Tibial artery (tissue), 4 donors: Measurements from ENCODE around the gene SLC2A9.
"Not testable (repeated sequence)": the region's sequence is repeated elsewhere in the genome, so short reads cannot be mapped to it uniquely, and the experiment has no call there.

Source experiments
- DNase-seq, 2 donors: peaks; one replicate each; pipeline ENCODE4 v3.0.0-alpha.2; 2019
- H3K27ac ChIP-seq, 2 donors: fragments of 200-600 bp; sonication (generic) in 1 of 2; 1 replicate in 1 of 2; 2 replicates in 1 of 2; pipeline ENCODE4 v1.5.1; 2018 to 2019; ENCODE audit warnings: mild to moderate bottlenecking in 1 of 2
- H3K27me3 ChIP-seq, 2 donors: fragments of 200-600 bp; sonication (generic) in 1 of 2; one replicate each; pipeline versions ENCODE4 v1.5.1 to v1.6.0; 2016 to 2019
- H3K36me3 ChIP-seq, 3 donors: fragments of 200-600 bp; sonication (generic) in 2 of 3; one replicate each; pipeline ENCODE4 v1.5.1; 2016 to 2019; ENCODE audit warnings: mild to moderate bottlenecking in 2 of 3
- H3K4me1 ChIP-seq, 4 donors: fragments of 200-600 bp; sonication (generic) in 2 of 4; 1 replicate in 3 of 4; 2 replicates in 1 of 4; pipeline ENCODE4 v1.5.1; 2016 to 2019
- H3K4me3 ChIP-seq, 2 donors: fragments of 200-600 bp; sonication (generic) in 1 of 2; 1 replicate in 1 of 2; 2 replicates in 1 of 2; pipeline ENCODE4 v1.5.1; 2018 to 2019; ENCODE audit warnings: mild to moderate bottlenecking in 2 of 2
- H3K9me3 ChIP-seq, 3 donors: fragments of 200-600 bp; sonication (generic) in 1 of 3; one replicate each; pipeline ENCODE4 v1.5.1; 2016 to 2019
- intact Hi-C: fragments of 100-400 bp; cut with DNase I; formaldehyde crosslinking; loops from one replicate; pipeline ENCODE4 v1.15.0; 2023; ENCODE audit warnings: low total_unique reads
- TF ChIP-seq, protein P1 (sequence below), 2 experiments: fragments of 200-600 bp in 1 of 2; fragments of 450-650 bp in 1 of 2; IDR thresholded peaks; one replicate each; pipeline ENCODE4 v1.5.1; 2017 to 2019; ENCODE audit warnings: antibody characterized with exemption in 2 of 2, mild to moderate bottlenecking in 1 of 2, moderate library complexity in 1 of 2

The SLC2A9 gene

DNA sequence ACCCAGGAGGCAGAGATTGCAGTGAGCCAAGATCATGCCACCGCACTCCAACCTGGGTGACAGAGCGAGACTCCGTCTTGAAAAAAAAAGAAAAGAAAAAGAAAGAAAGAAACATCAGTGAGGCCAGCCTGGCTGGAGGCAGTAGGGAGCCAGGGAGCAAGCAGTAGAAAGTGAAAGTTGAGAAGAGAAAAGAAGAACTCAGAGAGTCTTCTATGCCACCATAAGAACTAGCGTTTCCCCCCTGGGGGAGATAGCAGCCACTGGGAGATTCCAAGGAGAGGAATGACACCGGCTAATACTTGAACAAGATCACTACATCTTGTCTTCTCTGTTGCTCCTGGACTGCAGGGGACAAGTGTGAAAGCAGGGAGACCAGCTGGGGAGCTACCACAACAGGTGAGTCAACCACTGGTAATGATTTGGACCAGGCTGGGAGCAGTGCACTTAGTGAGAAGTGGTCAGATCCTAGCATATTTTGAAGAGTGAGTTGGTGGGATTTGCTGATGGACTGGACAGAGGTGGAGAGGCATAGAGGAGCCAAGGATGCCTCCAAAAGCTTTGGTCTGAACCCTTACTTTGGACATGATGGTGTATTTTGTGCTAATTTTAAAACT is 33.4 kb downstream of the SLC2A9 start:
- TF ChIP-seq, protein P1, sequence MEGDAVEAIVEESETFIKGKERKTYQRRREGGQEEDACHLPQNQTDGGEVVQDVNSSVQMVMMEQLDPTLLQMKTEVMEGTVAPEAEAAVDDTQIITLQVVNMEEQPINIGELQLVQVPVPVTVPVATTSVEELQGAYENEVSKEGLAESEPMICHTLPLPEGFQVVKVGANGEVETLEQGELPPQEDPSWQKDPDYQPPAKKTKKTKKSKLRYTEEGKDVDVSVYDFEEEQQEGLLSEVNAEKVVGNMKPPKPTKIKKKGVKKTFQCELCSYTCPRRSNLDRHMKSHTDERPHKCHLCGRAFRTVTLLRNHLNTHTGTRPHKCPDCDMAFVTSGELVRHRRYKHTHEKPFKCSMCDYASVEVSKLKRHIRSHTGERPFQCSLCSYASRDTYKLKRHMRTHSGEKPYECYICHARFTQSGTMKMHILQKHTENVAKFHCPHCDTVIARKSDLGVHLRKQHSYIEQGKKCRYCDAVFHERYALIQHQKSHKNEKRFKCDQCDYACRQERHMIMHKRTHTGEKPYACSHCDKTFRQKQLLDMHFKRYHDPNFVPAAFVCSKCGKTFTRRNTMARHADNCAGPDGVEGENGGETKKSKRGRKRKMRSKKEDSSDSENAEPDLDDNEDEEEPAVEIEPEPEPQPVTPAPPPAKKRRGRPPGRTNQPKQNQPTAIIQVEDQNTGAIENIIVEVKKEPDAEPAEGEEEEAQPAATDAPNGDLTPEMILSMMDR (IDR thresholded peaks at IDR 0.05), result no peak
- DNase-seq, result no peak
- Histone ChIP-seq H3K9me3 (no peaks in the 10 kb centered on the region), H3K36me3 (peaks cover 8 to 26% (median 9%) of the 10 kb centered on the region in 3 donors), H3K4me1 (no peaks in the 10 kb centered on the region), H3K27ac (no peak overlapping the region), H3K27me3 (no peaks in the 10 kb centered on the region), H3K4me3 (no peak overlapping the region)
- intact Hi-C loops, result no loop called here

DNA sequence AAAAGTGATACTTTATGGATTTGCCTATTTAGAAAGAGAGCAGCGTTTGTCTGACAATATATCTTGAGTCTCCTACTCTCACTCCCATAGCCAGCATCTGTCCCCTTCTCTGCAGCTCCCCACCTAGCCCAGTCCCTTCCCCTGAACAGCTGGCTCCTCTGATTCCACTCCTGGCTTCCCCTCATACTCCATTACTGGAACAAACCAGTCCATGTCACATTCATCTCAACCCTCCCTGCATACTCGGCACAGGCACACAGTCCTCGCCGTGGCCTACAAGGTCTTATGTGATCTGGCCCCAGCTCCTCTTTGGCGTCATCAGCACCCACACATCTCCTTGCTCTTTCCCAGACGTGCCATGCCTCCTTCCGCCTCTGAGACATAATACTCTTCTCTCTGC is 36.7 kb downstream of the SLC2A9 start:
- no peak for DNase-seq
- no peak overlapping the region for H3K4me3 ChIP-seq
- TF ChIP-seq, protein P1 (IDR thresholded peaks at IDR 0.05), result no peak
- no peaks in the 10 kb centered on the region for H3K27me3 ChIP-seq
- intact Hi-C loops, result no loop called here
- H3K9me3 ChIP-seq, result no peaks in the 10 kb centered on the region
- no peak overlapping the region for H3K27ac ChIP-seq
- H3K4me1 ChIP-seq, result no peaks in the 10 kb centered on the region
- H3K36me3 ChIP-seq, result peaks cover 17 to 28% (median 20%) of the 10 kb centered on the region in 3 donors

DNA sequence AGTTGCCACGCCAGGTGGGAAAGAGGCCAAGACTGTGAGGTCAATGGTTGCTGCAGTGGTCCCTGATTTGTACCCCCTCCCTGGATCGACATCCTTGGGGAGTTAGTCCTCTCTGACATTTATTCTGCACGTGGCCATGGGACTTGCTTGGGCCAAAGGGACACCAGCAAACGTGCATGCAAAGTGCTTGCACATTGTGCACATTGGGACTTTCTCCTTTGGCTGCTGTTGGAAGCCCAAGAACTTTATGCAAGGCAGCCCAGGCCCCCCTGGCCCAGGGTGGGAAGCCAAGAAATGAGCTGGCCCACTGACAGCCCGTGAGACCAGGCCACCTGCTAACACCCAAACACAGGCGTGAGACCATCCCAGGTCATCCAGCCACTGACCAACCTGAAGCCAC is 38.1 kb downstream of the SLC2A9 start:
- Histone ChIP-seq H3K27ac (no peak overlapping the region), H3K36me3 (peaks cover 17 to 37% (median 20%) of the 10 kb centered on the region in 3 donors), H3K9me3 (no peaks in the 10 kb centered on the region), H3K27me3 (no peaks in the 10 kb centered on the region), H3K4me1 (no peaks in the 10 kb centered on the region), H3K4me3 (no peak overlapping the region)
- TF ChIP-seq, protein P1 (IDR thresholded peaks at IDR 0.05), result no peak
- intact Hi-C loops, result no loop called here
- no peak for DNase-seq

DNA sequence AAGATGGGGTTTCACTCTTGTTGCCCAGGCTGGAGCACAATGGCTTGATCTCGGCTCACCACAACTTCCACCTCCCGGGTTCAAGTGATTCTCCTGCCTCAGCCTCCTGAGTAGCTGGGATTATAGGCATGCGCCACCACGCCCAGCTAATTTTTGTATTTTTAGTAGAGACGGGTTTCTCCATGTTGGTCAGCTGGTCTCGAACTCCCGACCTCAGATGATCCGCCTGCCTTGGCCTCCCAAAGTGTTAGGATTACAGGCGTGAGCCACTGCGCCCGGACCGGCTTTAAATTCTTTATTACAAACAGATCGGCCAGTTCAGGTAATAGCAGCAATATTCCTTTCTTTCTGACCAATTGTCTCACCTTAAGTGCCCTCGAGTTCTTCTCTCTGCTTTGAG is 39.4 kb downstream of the SLC2A9 start:
- intact Hi-C loops, DNase-seq, H3K27ac ChIP-seq, H3K9me3 ChIP-seq, H3K4me3 ChIP-seq, H3K4me1 ChIP-seq, H3K27me3 ChIP-seq: not testable (repeated sequence)
- H3K36me3 ChIP-seq, result peaks cover 20 to 37% (median 22%) of the 10 kb centered on the region in 3 donors

DNA sequence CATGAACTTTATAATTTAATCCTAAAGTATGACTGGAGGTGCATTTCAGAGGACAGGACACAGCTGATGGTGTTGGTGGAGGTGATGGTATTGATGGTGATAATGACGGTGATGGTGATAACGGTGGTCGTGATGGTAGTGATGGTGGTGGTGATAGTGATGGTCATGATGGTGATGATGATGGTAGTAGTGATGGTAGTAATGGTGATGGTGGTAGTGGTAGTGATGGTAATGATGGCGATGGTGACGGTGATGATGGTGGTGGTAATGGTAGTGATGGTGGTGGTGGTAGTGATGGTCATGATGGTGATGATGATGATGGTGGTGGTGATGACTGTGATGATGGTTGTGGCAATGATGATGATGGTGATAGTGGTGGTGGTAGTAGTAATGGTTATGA is 40.4 kb downstream of the SLC2A9 start:
- TF ChIP-seq, protein P1 (IDR thresholded peaks at IDR 0.05), result no peak
- peaks cover 20 to 33% (median 22%) of the 10 kb centered on the region in 3 donors for H3K36me3 ChIP-seq
- intact Hi-C loops, result no loop called here
- H3K27me3 ChIP-seq, result no peaks in the 10 kb centered on the region
- H3K9me3 ChIP-seq, result no peaks in the 10 kb centered on the region
- H3K4me1 ChIP-seq, result no peaks in the 10 kb centered on the region
- DNase-seq, result no peak
- no peak overlapping the region for H3K27ac ChIP-seq
- no peak overlapping the region for H3K4me3 ChIP-seq

DNA sequence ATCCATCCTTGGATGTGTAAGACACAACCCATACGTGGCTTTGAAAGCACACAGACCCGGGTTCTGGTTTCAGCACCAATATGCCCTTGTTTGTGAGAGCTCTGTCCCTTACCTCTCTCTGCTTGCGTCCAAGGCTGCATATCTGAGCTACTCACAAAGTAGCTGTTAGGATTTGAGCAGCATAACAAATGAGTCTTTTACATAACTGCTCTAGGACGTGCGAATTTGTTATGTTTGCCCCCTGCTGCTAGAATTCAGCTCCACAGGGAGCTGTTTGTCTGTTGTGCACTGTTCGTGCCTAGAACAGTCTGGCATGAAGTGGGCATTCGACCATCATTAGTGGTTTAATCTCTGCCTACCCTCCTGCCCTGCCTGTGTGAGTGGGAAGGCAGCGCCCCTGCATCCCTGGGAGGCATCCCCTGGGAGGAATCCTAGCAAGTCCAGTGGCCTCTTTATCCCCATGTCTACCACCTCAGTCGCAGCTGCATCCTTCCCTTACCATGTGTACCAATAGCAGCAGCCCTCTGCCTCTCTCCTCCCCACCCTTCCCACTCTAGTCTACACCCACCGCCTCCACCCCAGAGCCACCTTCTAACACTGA is 42.1 kb downstream of the SLC2A9 start:
- H3K27ac ChIP-seq, result no peak overlapping the region
- no peaks in the 10 kb centered on the region for H3K27me3 ChIP-seq
- DNase-seq, result no peak
- no peaks in the 10 kb centered on the region for H3K9me3 ChIP-seq
- H3K4me1 ChIP-seq, result no peaks in the 10 kb centered on the region
- intact Hi-C loops, result no loop called here
- no peak overlapping the region for H3K4me3 ChIP-seq
- H3K36me3 ChIP-seq, result peaks cover 11 to 19% (median 14%) of the 10 kb centered on the region in 3 donors
- TF ChIP-seq, protein P1 (IDR thresholded peaks at IDR 0.05), result no peak
